WTC11 (cell line): ENCODE results near the gene ABCA1. TPM values are rescaled to one million over a fixed set of nuclear protein-coding genes. Genes with fewer than 3 reads are reported as not detected.

Source experiments
- ATAC-seq: fragments of 200-7000 bp; cut with Tn5 transposase; 2 replicates; pipeline ENCODE4 v1.10.0; 2021; ENCODE audit warnings: mild to moderate bottlenecking, moderate library complexity
- CTCF ChIA-PET: fragments of 300-600 bp; sonication (Branson Sonifier 250); formaldehyde crosslinking; loops from one replicate; lab custom pipeline; 2021; ENCODE audit warnings: antibody characterized with exemption; lab: Charles Lee
- POLR2A ChIA-PET: fragments of 350-600 bp; sonication (Branson Sonifier 250); formaldehyde crosslinking; loops from one replicate; lab custom pipeline; 2021; ENCODE audit warnings: antibody characterized with exemption; lab: Charles Lee
- DNase-seq: peaks from one replicate; pipeline ENCODE4 v3.0.0; 2021; ENCODE audit warnings: low spot score
- H3K27ac Mint-ChIP-seq: 2 replicates; pipeline ENCODE4 v1.8.0; 2021; ENCODE audit warnings: mixed read lengths
- H3K27me3 Mint-ChIP-seq: 2 replicates; pipeline ENCODE4 v1.8.0; 2021; ENCODE audit warnings: low read depth, mild to moderate bottlenecking, moderate library complexity, mixed read lengths
- H3K36me3 Mint-ChIP-seq: 2 replicates; pipeline ENCODE4 v1.8.0; 2021; ENCODE audit warnings: mixed read lengths
- H3K4me1 Mint-ChIP-seq: 2 replicates; pipeline ENCODE4 v1.8.0; 2022; ENCODE audit warnings: mixed read lengths
- H3K4me3 Mint-ChIP-seq: 2 replicates; pipeline ENCODE4 v1.8.0; 2021; ENCODE audit warnings: mild to moderate bottlenecking, moderate library complexity, mixed read lengths
- H3K9me3 Mint-ChIP-seq: 2 replicates; pipeline ENCODE4 v1.8.0; 2021; ENCODE audit warnings: mixed read lengths
- ARID4B ChIP-seq: sonication (generic); formaldehyde crosslinking; IDR thresholded peaks from 2 replicates; pipeline ENCODE4 v1.8.0; 2023; ENCODE audit warnings: missing genetic modification reagents, mild to moderate bottlenecking, borderline replicate concordance
- ATF6 ChIP-seq: sonication (generic); formaldehyde crosslinking; IDR thresholded peaks from 2 replicates; pipeline ENCODE4 v1.8.1; 2023; ENCODE audit warnings: mild to moderate bottlenecking, missing genetic modification reagents
- CDX4 ChIP-seq: fragments of 250-450 bp; sonication (Bioruptor Pico); IDR thresholded peaks from 2 replicates; pipeline ENCODE4 v1.9.0; 2021; ENCODE audit warnings: moderate library complexity, mild to moderate bottlenecking, inconsistent platforms, borderline replicate concordance
- ETV6 ChIP-seq: sonication (generic); formaldehyde crosslinking; IDR thresholded peaks from 2 replicates; pipeline ENCODE4 v1.8.1; 2022; ENCODE audit warnings: mild to moderate bottlenecking, missing genetic modification reagents
- FOXJ3 ChIP-seq: sonication (generic); formaldehyde crosslinking; IDR thresholded peaks from 2 replicates; pipeline ENCODE4 v1.9.0; 2021; ENCODE audit warnings: missing genetic modification reagents, mild to moderate bottlenecking, borderline replicate concordance
- FOXK1 ChIP-seq: sonication (generic); formaldehyde crosslinking; IDR thresholded peaks from 2 replicates; pipeline ENCODE4 v1.8.0; 2022; ENCODE audit warnings: mild to moderate bottlenecking, moderate library complexity, missing genetic modification reagents
- GTF2I ChIP-seq: fragments of 250-450 bp; sonication (Bioruptor Pico); conservative IDR thresholded peaks from 2 replicates; pipeline ENCODE4 v1.4.0; 2021; ENCODE audit warnings: mild to moderate bottlenecking
- NR2C2 ChIP-seq: sonication (generic); formaldehyde crosslinking; IDR thresholded peaks from 2 replicates; pipeline ENCODE4 v1.8.0; 2022; ENCODE audit warnings: mild to moderate bottlenecking, missing genetic modification reagents
- RELA ChIP-seq: sonication (generic); formaldehyde crosslinking; IDR thresholded peaks from 2 replicates; pipeline ENCODE4 v1.8.1; 2022; ENCODE audit warnings: missing genetic modification reagents, mild to moderate bottlenecking, borderline replicate concordance
- RORB ChIP-seq: fragments of 250-450 bp; sonication (Bioruptor Pico); IDR thresholded peaks from 2 replicates; pipeline ENCODE4 v1.9.0; 2021; ENCODE audit warnings: mild to moderate bottlenecking
- USF2 ChIP-seq: sonication (generic); formaldehyde crosslinking; IDR thresholded peaks from 2 replicates; pipeline ENCODE4 v1.8.1; 2023; ENCODE audit warnings: mild to moderate bottlenecking, missing genetic modification reagents, moderate library complexity
- ZNF121 ChIP-seq: sonication (generic); formaldehyde crosslinking; IDR thresholded peaks from 2 replicates; pipeline ENCODE4 v1.8.0; 2023; ENCODE audit warnings: missing genetic modification reagents
- ZNF263 ChIP-seq: sonication (generic); formaldehyde crosslinking; IDR thresholded peaks from 2 replicates; pipeline ENCODE4 v1.8.1; 2022; ENCODE audit warnings: low read depth, mild to moderate bottlenecking, moderate library complexity, missing genetic modification reagents
- total RNA-seq: library from RNA; stranded (reverse); gene quantifications from 3 replicates; pipeline ENCODE4 v1.2.3, GENCODE V29; 2021
- TF ChIP-seq, protein P1 (sequence below): fragments of 250-450 bp; sonication (Bioruptor Pico); IDR thresholded peaks from 2 replicates; pipeline ENCODE4 v1.9.0; 2021; ENCODE audit warnings: mild to moderate bottlenecking, borderline replicate concordance
- TF ChIP-seq, protein P2 (sequence below): sonication (generic); formaldehyde crosslinking; IDR thresholded peaks from 2 replicates; pipeline ENCODE4 v1.8.0; 2022; ENCODE audit warnings: mild to moderate bottlenecking, missing genetic modification reagents
- TF ChIP-seq, protein P3 (sequence below): sonication (generic); formaldehyde crosslinking; IDR thresholded peaks from 2 replicates; pipeline ENCODE4 v1.8.0; 2023; ENCODE audit warnings: missing genetic modification reagents
- TF ChIP-seq, protein P4 (sequence below): sonication (generic); formaldehyde crosslinking; IDR thresholded peaks from 2 replicates; pipeline ENCODE4 v1.8.1; 2023; ENCODE audit warnings: mild to moderate bottlenecking, moderate library complexity, missing genetic modification reagents
- TF ChIP-seq, protein P5 (sequence below): sonication (generic); formaldehyde crosslinking; IDR thresholded peaks from 2 replicates; pipeline ENCODE4 v1.8.1; 2022; ENCODE audit warnings: low read depth, mild to moderate bottlenecking, moderate library complexity, missing genetic modification reagents, borderline replicate concordance
- TF ChIP-seq, protein P6 (sequence below): sonication (generic); formaldehyde crosslinking; IDR thresholded peaks from 2 replicates; pipeline ENCODE4 v1.8.1; 2022; ENCODE audit warnings: low read depth, missing genetic modification reagents, borderline replicate concordance

ABCA1 gene
- total RNA-seq, 1 experiment from 2014 or later, result 7.8 TPM

- Mint-ChIP-seq H3K27me3 (no peaks in the 10 kb centered on the region), H3K9me3 (no peaks in the 10 kb centered on the region), H3K4me3 (no peak overlapping the region), H3K36me3 (no peaks in the 10 kb centered on the region), H3K4me1 (peaks cover 5% of the 10 kb centered on the region), H3K27ac (no peak overlapping the region)
- CTCF ChIA-PET, result no interaction called here
- POLR2A ChIA-PET, result no interaction called here
- TF ChIP-seq ZNF121 (CRISPR knock-in tag) (no peak), GTF2I (CRISPR knock-in tag) (no peak), FOXJ3 (CRISPR knock-in tag) (no peak), ARID4B (CRISPR knock-in tag) (no peak), ATF6 (CRISPR knock-in tag) (no peak), ZNF263 (no peak), NR2C2 (CRISPR knock-in tag) (no peak), USF2 (CRISPR knock-in tag) (no peak), RORB (CRISPR knock-in tag) (no peak), ETV6 (CRISPR knock-in tag) (no peak), FOXK1 (CRISPR knock-in tag) (no peak), RELA (CRISPR knock-in tag) (no peak), CDX4 (CRISPR knock-in tag) (no peak)
- TF ChIP-seq, protein P1, sequence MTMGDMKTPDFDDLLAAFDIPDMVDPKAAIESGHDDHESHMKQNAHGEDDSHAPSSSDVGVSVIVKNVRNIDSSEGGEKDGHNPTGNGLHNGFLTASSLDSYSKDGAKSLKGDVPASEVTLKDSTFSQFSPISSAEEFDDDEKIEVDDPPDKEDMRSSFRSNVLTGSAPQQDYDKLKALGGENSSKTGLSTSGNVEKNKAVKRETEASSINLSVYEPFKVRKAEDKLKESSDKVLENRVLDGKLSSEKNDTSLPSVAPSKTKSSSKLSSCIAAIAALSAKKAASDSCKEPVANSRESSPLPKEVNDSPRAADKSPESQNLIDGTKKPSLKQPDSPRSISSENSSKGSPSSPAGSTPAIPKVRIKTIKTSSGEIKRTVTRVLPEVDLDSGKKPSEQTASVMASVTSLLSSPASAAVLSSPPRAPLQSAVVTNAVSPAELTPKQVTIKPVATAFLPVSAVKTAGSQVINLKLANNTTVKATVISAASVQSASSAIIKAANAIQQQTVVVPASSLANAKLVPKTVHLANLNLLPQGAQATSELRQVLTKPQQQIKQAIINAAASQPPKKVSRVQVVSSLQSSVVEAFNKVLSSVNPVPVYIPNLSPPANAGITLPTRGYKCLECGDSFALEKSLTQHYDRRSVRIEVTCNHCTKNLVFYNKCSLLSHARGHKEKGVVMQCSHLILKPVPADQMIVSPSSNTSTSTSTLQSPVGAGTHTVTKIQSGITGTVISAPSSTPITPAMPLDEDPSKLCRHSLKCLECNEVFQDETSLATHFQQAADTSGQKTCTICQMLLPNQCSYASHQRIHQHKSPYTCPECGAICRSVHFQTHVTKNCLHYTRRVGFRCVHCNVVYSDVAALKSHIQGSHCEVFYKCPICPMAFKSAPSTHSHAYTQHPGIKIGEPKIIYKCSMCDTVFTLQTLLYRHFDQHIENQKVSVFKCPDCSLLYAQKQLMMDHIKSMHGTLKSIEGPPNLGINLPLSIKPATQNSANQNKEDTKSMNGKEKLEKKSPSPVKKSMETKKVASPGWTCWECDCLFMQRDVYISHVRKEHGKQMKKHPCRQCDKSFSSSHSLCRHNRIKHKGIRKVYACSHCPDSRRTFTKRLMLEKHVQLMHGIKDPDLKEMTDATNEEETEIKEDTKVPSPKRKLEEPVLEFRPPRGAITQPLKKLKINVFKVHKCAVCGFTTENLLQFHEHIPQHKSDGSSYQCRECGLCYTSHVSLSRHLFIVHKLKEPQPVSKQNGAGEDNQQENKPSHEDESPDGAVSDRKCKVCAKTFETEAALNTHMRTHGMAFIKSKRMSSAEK, result no peak
- TF ChIP-seq, protein P2, sequence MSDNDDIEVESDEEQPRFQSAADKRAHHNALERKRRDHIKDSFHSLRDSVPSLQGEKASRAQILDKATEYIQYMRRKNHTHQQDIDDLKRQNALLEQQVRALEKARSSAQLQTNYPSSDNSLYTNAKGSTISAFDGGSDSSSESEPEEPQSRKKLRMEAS, result no peak
- TF ChIP-seq, protein P3, sequence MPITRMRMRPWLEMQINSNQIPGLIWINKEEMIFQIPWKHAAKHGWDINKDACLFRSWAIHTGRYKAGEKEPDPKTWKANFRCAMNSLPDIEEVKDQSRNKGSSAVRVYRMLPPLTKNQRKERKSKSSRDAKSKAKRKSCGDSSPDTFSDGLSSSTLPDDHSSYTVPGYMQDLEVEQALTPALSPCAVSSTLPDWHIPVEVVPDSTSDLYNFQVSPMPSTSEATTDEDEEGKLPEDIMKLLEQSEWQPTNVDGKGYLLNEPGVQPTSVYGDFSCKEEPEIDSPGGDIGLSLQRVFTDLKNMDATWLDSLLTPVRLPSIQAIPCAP, result no peak
- TF ChIP-seq, protein P4, sequence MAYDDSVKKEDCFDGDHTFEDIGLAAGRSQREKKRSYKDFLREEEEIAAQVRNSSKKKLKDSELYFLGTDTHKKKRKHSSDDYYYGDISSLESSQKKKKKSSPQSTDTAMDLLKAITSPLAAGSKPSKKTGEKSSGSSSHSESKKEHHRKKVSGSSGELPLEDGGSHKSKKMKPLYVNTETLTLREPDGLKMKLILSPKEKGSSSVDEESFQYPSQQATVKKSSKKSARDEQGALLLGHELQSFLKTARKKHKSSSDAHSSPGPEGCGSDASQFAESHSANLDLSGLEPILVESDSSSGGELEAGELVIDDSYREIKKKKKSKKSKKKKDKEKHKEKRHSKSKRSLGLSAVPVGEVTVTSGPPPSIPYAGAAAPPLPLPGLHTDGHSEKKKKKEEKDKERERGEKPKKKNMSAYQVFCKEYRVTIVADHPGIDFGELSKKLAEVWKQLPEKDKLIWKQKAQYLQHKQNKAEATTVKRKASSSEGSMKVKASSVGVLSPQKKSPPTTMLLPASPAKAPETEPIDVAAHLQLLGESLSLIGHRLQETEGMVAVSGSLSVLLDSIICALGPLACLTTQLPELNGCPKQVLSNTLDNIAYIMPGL (CRISPR knock-in tag), result no peak
- TF ChIP-seq, protein P5, sequence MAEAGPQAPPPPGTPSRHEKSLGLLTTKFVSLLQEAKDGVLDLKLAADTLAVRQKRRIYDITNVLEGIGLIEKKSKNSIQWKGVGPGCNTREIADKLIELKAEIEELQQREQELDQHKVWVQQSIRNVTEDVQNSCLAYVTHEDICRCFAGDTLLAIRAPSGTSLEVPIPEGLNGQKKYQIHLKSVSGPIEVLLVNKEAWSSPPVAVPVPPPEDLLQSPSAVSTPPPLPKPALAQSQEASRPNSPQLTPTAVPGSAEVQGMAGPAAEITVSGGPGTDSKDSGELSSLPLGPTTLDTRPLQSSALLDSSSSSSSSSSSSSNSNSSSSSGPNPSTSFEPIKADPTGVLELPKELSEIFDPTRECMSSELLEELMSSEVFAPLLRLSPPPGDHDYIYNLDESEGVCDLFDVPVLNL (CRISPR knock-in tag), result no peak
- TF ChIP-seq, protein P6, sequence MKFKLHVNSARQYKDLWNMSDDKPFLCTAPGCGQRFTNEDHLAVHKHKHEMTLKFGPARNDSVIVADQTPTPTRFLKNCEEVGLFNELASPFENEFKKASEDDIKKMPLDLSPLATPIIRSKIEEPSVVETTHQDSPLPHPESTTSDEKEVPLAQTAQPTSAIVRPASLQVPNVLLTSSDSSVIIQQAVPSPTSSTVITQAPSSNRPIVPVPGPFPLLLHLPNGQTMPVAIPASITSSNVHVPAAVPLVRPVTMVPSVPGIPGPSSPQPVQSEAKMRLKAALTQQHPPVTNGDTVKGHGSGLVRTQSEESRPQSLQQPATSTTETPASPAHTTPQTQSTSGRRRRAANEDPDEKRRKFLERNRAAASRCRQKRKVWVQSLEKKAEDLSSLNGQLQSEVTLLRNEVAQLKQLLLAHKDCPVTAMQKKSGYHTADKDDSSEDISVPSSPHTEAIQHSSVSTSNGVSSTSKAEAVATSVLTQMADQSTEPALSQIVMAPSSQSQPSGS, result no peak
- ATAC-seq (no peak), DNase-seq (no peak)
Measured at GRCh38 chr9:104740621-104741020, 187.3 kb downstream of the ABCA1 start.
